HG03039 (cell line): ENCODE results near the gene ANXA6.

ENCODE experiments used
- ATAC-seq: cut with Tn5 transposase; IDR thresholded peaks from one replicate; pipeline ENCODE4 v1.9.1; 2021; ENCODE audit warnings: mild to moderate bottlenecking, moderate library complexity; ENCODE audit not compliant: unreplicated experiment

Gene ANXA6

GRCh38 chr5:151085517-151086041 lies 72.0 kb downstream of the ANXA6 start:
- no peak for ATAC-seq

GRCh38 chr5:151084363-151084762 lies 73.2 kb downstream of the ANXA6 start:
- no peak for ATAC-seq

GRCh38 chr5:151083081-151083676 lies 74.4 kb downstream of the ANXA6 start:
- ATAC-seq = no peak

GRCh38 chr5:151082282-151082902 lies 75.2 kb downstream of the ANXA6 start:
- ATAC-seq = no peak

GRCh38 chr5:151081431-151082281 lies 75.9 kb downstream of the ANXA6 start:
- no peak for ATAC-seq

GRCh38 chr5:151080613-151081430 lies 76.8 kb downstream of the ANXA6 start, which contains the start of gene TNIP1:
TNIP1 (minus strand) TSS chr5:151081034; CDS start chr5:151065095, 15,939 bp downstream.
- peak; percentile 70 for ATAC-seq

- ATAC-seq = no peak
Measured at GRCh38 chr5:151079838-151080612, 77.6 kb downstream of the ANXA6 start.

GRCh38 chr5:151078490-151079262 lies 78.9 kb downstream of the ANXA6 start:
- peak; percentile 33 for ATAC-seq

GRCh38 chr5:151077967-151078366 lies 79.6 kb downstream of the ANXA6 start:
- no peak for ATAC-seq

GRCh38 chr5:151077419-151077818 lies 80.2 kb downstream of the ANXA6 start:
- no peak for ATAC-seq

- ATAC-seq = no peak
Measured at GRCh38 chr5:151076616-151077015, 81.0 kb downstream of the ANXA6 start.

GRCh38 chr5:151075698-151076331 lies 81.8 kb downstream of the ANXA6 start:
- ATAC-seq = no peak

- no peak for ATAC-seq
Measured at GRCh38 chr5:151074557-151074956, 83.0 kb downstream of the ANXA6 start.

GRCh38 chr5:151073280-151073679 lies 84.3 kb downstream of the ANXA6 start:
- no peak for ATAC-seq

- no peak for ATAC-seq
Measured at GRCh38 chr5:151072630-151073025, 85.0 kb downstream of the ANXA6 start.

GRCh38 chr5:151071848-151072629 lies 85.5 kb downstream of the ANXA6 start:
- no peak for ATAC-seq

- ATAC-seq = no peak
Measured at GRCh38 chr5:151071021-151071420, 86.6 kb downstream of the ANXA6 start.

GRCh38 chr5:151070449-151070848 lies 87.1 kb downstream of the ANXA6 start:
- ATAC-seq = no peak
